ENCODE data around the gene LRP11. TPM values are rescaled to one million over a fixed set of nuclear protein-coding genes. Genes with fewer than 3 reads are reported as not detected.
"Not testable (repeated sequence)": the region's sequence is repeated elsewhere in the genome, so short reads cannot be mapped to it uniquely, and the experiment has no call there.

LRP11 gene
- total RNA-seq, 1 donor from 2014 or later = 51.1 TPM

DNA sequence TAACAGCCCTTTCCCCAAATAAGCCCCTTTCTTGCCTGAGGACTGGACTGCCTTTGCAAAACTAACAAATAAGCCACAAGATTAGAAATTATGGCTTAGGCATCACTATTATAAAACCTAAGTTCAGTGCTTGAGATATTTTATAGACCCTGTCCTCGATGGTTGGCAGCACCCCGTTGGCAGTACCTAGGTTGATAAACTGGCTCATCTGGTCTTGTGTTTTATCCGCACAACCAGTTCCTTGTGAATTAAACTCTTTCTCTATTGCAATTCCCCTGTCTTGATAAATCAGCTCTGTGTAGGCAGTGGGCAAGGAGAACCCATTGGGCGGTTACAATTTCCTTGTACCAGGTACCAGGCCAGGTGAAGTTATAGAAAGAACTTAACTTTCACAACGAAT lies 6.6 kb downstream of the LRP11 start:
- ATAC-seq = no peak
- intact Hi-C loops (cut with DNase I) = no loop called here
- TF ChIP-seq CTCF (IDR thresholded peaks at IDR 0.05) = no peak
- no peak overlapping the region for H3K27ac ChIP-seq
- H3K4me3 ChIP-seq = no peak overlapping the region
- no peak for DNase-seq
- peaks cover 24% of the 10 kb centered on the region for H3K4me1 ChIP-seq
- no peaks in the 10 kb centered on the region for H3K27me3 ChIP-seq
- no peaks in the 10 kb centered on the region for H3K9me3 ChIP-seq
- no peaks in the 10 kb centered on the region for H3K36me3 ChIP-seq

DNA sequence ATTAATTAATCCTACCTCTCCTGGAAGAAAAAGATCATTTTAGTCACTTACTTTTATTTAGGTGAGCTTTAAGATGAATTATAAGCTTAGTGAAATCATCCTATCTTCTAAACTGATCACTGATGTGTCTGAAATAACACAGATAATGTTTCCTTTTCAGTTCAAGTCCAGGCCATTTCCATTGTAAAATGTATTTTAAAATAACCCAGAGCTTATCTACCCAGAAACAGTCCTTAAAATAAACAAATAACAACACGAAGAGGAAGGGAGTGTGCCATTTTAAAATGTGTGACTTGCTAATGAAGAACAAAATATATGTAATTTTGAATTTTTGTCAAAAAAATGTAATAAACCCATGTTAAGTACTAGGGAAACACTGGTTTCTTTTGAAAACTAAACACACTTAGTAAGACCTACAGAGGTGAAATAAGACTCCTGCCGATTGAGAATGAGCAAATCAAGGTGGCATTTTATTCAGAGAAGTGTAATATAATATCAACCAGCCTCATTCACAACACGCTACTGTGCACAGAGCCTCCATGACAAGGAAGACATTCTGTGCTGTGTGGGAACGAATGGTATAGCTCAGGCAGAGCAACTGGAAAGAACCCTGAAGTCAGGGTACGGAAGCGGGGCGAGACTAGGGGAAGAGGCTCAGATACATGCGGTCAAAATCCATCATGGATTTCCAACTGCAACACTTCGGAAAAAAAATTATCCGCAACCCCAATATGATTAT lies 7.7 kb downstream of the LRP11 start:
- Histone ChIP-seq H3K4me1 (peaks cover 23% of the 10 kb centered on the region), H3K36me3 (no peaks in the 10 kb centered on the region), H3K27ac (no peak overlapping the region), H3K4me3 (no peak overlapping the region), H3K27me3 (no peaks in the 10 kb centered on the region), H3K9me3 (no peaks in the 10 kb centered on the region)
- intact Hi-C loops (cut with DNase I) = no loop called here
- DNase-seq (no peak), ATAC-seq (no peak)
- no peak for TF ChIP-seq CTCF (IDR thresholded peaks at IDR 0.05)

DNA sequence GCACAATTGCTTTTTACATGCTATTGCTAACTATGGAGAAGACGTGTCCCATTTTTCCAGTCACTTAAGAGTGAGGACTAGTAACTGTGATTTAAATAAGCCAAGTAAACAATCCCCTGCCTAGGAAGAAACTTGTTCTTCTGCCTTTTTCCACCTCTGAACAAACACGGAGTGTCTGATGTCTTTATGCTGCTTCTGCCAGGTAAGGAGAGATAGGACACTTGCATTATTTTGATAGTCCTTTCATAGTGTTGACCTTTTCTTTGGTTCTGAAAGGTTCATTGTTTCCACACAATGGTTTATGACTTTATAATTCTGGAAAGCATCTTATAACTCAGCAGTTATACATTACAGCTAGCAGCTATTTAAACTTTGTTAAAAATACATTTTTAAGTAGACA lies 8.4 kb downstream of the LRP11 start:
- no peak for TF ChIP-seq CTCF (IDR thresholded peaks at IDR 0.05)
- H3K27me3 ChIP-seq = no peaks in the 10 kb centered on the region
- no peaks in the 10 kb centered on the region for H3K36me3 ChIP-seq
- DNase-seq (no peak), ATAC-seq (no peak)
- no peak overlapping the region for H3K4me3 ChIP-seq
- H3K27ac ChIP-seq = no peak overlapping the region
- no peaks in the 10 kb centered on the region for H3K9me3 ChIP-seq
- intact Hi-C loops (cut with DNase I) = no loop called here
- peaks cover 26% of the 10 kb centered on the region for H3K4me1 ChIP-seq

DNA sequence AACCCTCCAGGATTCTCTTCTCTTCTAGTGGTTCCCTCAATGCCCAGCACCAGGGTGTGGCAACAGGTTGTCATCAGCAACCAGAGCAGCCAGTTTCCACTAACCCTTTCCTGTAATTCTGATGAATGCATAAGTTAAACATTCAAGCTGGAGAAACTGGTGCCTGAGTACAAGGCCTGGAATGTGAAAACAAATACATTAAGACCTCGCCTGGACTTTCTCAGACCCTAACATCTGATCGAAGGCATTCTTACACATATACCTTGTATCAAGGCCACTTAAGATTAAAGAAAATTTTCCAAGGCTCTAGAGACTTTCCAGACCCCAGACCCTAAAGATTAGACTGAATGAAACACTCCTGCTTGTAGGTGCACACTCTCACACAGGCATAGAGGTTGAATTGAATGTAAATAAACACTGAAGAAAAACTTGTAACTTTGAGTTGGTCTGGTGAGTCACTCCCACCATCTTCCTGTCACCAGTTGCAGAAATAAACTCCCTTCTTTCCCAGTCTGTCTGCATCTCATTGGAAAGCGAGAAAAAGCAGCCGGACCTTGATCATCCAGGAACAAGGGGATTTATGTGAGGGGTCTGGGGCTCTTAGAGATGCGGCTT lies 9.0 kb downstream of the LRP11 start:
- Histone ChIP-seq H3K4me3 (no peak overlapping the region), H3K9me3 (no peaks in the 10 kb centered on the region), H3K4me1 (peaks cover 26% of the 10 kb centered on the region), H3K27ac (peak overlapping the region; percentile 18), H3K36me3 (no peaks in the 10 kb centered on the region), H3K27me3 (no peaks in the 10 kb centered on the region)
- peak; percentile 58 for ATAC-seq
- DNase-seq = no peak
- intact Hi-C loops (cut with DNase I) = no loop called here
- no peak for TF ChIP-seq CTCF (IDR thresholded peaks at IDR 0.05)

DNA sequence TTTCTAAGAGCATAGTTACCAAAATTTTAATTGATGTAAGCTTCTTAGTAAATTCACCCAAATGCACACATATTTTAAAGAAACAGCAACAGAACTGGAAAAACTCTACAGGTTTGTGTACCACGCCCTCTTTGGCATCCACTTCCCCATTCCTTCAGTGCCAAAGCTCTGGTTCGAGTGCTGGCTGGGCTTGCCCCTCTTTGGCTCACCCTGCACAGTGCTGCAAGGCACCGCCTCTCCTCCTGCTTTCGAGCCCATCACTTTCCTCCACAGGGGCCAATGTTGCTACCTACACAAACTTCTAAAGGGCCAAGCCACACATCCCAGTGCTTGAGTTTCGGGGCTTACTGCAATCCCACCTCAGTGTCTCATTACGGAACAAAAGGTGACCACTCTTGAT lies 9.6 kb downstream of the LRP11 start:
- H3K36me3 ChIP-seq = no peaks in the 10 kb centered on the region
- ATAC-seq = peak; percentile 75
- DNase-seq = peak; percentile 73
- TF ChIP-seq CTCF (IDR thresholded peaks at IDR 0.05) = no peak
- H3K4me3 ChIP-seq = no peak overlapping the region
- H3K27me3 ChIP-seq = no peaks in the 10 kb centered on the region
- peak overlapping the region; percentile 18 for H3K27ac ChIP-seq
- intact Hi-C loops (cut with DNase I) = no loop called here
- no peaks in the 10 kb centered on the region for H3K9me3 ChIP-seq
- peaks cover 26% of the 10 kb centered on the region for H3K4me1 ChIP-seq

DNA sequence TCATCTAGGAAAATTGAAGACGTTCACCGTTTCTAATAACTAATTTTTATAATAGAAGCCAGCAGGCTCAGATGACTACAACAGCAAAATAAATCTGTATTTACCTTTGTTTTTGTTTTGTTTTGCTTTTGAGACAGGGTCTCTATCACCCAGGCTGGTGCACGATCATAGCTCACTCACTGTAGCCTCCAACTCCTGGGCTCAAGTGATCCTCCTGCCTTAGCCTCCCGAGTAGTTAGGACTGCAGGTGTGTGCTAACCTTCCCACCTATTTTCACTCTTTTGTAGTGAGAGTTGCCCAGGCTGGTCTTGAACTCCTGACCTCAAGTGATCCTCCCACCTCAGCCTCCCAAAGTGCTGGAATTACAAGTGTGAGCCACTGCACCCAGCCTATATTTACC lies 10.1 kb downstream of the LRP11 start:
- DNase-seq; H3K27ac ChIP-seq; H3K9me3 ChIP-seq; H3K4me3 ChIP-seq; ATAC-seq; H3K27me3 ChIP-seq; H3K36me3 ChIP-seq; intact Hi-C loops (cut with DNase I): not testable (repeated sequence)
- peaks cover 22% of the 10 kb centered on the region for H3K4me1 ChIP-seq
